GM06990 (cell line): Measurements from ENCODE around the gene CALCOCO1.

Experiments
- DNase-seq: peaks from one replicate; pipeline ENCODE4 v3.0.0-alpha.2; 2011; ENCODE audit not compliant: insufficient read length; ENCODE audit errors: extremely low read depth
- H3K27me3 ChIP-seq: replicated peaks from 2 replicates; pipeline ENCODE4 v1.6.0; 2011; ENCODE audit warnings: low read length; ENCODE audit not compliant: control insufficient read depth, insufficient read depth
- H3K36me3 ChIP-seq: 2 replicates; pipeline ENCODE4 v1.5.1; 2011; ENCODE audit warnings: low read length; ENCODE audit not compliant: control insufficient read depth, insufficient read depth
- H3K4me3 ChIP-seq: replicated peaks from 2 replicates; pipeline ENCODE4 v1.5.1; 2011; ENCODE audit warnings: low read depth, mild to moderate bottlenecking, control low read depth, low read length
- TF ChIP-seq, protein P1 (sequence below): IDR thresholded peaks from 2 replicates; pipeline ENCODE4 v1.5.1; 2011; ENCODE audit warnings: low read length, control low read depth, mild to moderate bottlenecking, inconsistent platforms; ENCODE audit not compliant: insufficient read depth, poor library complexity, severe bottlenecking

The CALCOCO1 gene, protein sequence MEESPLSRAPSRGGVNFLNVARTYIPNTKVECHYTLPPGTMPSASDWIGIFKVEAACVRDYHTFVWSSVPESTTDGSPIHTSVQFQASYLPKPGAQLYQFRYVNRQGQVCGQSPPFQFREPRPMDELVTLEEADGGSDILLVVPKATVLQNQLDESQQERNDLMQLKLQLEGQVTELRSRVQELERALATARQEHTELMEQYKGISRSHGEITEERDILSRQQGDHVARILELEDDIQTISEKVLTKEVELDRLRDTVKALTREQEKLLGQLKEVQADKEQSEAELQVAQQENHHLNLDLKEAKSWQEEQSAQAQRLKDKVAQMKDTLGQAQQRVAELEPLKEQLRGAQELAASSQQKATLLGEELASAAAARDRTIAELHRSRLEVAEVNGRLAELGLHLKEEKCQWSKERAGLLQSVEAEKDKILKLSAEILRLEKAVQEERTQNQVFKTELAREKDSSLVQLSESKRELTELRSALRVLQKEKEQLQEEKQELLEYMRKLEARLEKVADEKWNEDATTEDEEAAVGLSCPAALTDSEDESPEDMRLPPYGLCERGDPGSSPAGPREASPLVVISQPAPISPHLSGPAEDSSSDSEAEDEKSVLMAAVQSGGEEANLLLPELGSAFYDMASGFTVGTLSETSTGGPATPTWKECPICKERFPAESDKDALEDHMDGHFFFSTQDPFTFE

DNA sequence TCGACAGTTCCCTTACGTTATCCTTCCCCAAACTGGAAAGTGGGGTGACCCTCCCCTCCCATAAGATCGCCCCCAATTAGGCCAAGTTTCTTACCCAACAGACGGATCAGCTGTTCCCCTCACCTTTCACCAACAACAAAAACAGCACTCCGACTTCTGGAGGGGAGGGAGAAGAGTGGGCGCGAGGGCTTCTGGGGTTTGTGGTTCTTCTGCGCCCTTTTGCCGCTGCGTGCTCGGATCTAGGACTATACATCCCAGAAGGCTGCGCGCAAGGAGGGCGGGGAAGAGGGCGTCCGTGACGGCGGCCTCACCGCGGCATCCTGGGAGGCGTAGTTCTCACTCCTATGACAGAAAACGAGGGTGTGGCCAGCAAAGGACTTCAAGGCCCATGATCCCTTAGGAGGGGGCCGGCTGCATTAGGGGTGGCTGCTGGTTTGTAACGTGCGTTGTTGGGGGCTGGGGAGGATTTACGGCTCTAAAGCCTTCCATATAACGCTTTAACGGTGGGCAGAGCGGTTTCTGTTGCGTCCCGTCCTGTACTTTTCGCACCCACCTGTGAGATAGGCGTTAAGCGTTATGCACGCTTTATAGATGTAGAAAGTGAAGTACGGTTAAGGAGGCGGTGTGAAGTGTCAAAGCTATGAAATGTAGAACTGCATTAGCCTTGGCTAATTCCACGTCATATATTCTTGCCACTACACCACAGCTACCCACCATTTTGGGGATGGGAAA lies at the start of gene CALCOCO1:
Gene CALCOCO1 (minus strand): TSS at position 143 of the 732 bp plus-strand sequence. CDS start 2,210 bp downstream, outside the sequence.
- TF ChIP-seq, protein P1, sequence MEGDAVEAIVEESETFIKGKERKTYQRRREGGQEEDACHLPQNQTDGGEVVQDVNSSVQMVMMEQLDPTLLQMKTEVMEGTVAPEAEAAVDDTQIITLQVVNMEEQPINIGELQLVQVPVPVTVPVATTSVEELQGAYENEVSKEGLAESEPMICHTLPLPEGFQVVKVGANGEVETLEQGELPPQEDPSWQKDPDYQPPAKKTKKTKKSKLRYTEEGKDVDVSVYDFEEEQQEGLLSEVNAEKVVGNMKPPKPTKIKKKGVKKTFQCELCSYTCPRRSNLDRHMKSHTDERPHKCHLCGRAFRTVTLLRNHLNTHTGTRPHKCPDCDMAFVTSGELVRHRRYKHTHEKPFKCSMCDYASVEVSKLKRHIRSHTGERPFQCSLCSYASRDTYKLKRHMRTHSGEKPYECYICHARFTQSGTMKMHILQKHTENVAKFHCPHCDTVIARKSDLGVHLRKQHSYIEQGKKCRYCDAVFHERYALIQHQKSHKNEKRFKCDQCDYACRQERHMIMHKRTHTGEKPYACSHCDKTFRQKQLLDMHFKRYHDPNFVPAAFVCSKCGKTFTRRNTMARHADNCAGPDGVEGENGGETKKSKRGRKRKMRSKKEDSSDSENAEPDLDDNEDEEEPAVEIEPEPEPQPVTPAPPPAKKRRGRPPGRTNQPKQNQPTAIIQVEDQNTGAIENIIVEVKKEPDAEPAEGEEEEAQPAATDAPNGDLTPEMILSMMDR: no peak
- Histone ChIP-seq H3K4me3 (peak within 1 kb of the TSS; percentile 74), H3K27me3 (no peaks in the 10 kb centered on the region), H3K36me3 (peaks cover 5% of the 10 kb centered on the region)
- DNase-seq: peak; percentile 98

DNA sequence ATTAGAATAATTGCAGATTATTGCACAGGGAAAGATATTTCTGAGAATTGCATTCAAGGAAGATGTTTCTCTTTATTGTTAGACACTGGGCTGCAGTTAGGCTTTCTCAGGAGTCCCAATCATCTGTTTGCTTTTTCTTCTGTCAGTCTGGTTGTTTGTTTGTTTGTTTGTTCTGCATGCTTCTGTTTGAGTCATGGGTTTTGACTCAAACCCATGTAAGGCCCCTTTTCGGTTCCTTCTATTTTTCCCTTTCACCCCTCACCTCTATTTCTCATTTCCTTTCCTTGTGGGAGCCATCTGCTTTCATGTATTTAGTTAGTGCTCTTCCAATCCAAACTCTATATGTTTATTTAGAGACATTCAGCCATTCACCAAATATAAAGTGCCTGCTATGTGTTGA lies 49.6 kb upstream of the CALCOCO1 start:
- Histone ChIP-seq H3K27me3 (no peaks in the 10 kb centered on the region; the same call in 1 of the 2 replicates), H3K4me3 (no peak overlapping the region), H3K36me3 (no peaks in the 10 kb centered on the region)
- no peak for DNase-seq
- TF ChIP-seq, protein P1: no peak

DNA sequence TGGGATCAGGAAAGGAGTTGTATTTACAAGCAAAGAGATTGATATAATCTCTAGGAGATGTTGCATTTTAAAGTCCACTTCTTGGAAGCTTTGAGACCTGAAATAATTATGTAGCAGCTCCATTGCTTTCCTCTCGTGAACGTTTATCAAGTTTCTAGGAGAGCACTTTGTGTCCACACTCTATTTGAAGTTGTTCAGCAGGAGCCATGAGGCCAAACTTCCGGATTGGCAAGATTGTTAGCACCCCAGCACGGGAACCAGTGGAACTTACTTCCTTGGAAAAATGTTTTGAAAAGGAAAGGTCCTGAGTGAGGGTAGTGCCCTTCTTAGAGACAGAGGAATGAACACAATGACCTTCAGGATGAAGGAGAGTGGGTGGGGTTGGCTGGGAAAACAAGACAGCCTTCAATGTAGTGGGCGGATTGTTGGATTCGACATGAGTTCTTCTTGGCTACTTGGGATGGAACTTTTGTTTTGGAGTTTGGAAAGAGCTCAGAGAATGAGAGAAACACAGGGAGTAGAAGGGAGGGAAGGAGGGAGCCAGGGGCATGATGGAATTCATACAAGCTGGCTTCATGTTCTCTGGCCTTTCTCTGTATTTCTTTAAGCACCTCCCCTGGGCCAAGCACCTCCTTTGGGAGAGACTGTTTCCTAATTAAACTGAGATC lies 48.4 kb upstream of the CALCOCO1 start:
- TF ChIP-seq, protein P1: no peak
- Histone ChIP-seq H3K4me3 (no peak overlapping the region), H3K36me3 (no peaks in the 10 kb centered on the region), H3K27me3 (no peaks in the 10 kb centered on the region; the same call in none of the 2 replicates)
- no peak for DNase-seq

DNA sequence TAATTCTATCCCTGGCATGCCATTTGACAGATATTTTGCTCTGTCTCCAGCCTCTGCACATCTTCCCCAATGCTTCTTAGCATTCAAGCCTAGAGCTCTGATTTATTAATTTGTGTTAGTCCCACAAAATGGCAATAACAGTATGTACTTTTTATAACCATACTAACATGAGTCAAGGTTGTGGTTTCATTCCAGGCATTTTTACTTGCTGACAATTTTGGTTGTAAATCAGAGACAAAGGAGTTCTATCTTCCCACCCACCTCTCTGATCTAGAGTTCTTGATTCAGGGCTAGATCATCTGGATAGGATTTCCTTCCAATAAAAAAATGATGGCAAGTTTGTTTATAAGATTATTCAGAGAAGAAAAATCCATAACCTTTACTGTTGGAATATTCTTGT lies 43.0 kb upstream of the CALCOCO1 start:
- TF ChIP-seq, protein P1: no peak
- Histone ChIP-seq H3K36me3 (no peaks in the 10 kb centered on the region), H3K4me3 (no peak overlapping the region), H3K27me3 (no peaks in the 10 kb centered on the region; the same call in none of the 2 replicates)
- no peak for DNase-seq

DNA sequence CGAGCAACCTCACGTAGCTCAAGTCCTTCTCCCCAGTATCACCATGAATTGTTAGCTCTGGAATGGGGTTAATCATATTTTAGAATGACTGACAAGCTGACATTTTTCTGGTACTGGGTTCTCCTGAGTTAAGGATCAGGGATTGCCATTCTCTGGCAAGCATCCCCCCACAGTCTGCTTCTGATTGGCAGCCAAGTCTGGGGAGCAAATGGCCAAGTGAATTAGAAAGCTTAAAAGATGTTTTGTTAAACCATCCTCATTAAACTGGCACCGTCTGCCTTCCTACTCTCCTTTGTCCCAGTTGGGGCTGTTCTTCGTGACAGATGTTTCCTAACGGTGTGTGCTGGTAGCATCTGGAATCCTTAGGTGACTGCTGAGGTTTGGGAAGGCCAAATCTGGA lies 41.7 kb upstream of the CALCOCO1 start:
- DNase-seq: no peak
- H3K27me3 ChIP-seq: no peaks in the 10 kb centered on the region; the same call in none of the 2 replicates
- H3K36me3 ChIP-seq: no peaks in the 10 kb centered on the region
- TF ChIP-seq, protein P1: no peak
- no peak overlapping the region for H3K4me3 ChIP-seq
